Measurements from ENCODE around the gene OR2A14.
"Not testable (repeated sequence)": the region's sequence is repeated elsewhere in the genome, so short reads cannot be mapped to it uniquely, and the experiment has no call there.

Gene OR2A14

GRCh38 chr7:144122876-144123275 lies at the start of gene OR2A14:
Gene OR2A14 (plus strand): TSS chr7:144123176. CDS start chr7:144129113, 5,937 bp downstream.
- no peak for DNase-seq (ENCODE audit: low read depth)

DNA sequence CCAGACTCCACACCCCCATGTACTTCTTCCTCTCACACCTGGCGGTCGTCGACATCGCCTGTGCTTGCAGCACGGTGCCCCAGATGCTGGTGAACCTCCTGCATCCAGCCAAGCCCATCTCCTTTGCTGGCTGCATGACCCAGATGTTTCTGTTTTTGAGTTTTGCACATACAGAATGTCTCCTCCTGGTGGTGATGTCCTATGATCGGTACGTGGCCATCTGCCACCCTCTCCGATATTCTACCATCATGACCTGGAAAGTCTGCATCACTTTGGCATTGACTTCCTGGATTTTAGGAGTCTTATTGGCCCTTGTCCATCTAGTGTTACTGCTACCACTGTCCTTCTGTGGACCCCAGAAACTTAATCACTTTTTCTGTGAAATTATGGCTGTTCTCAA lies 48.6 kb upstream of the OR2A14 start:
- no peak for DNase-seq (ENCODE audit: low read depth)

GRCh38 chr7:144085978-144086377 lies 37.0 kb upstream of the OR2A14 start, which contains the start of gene OR2A12:
Gene OR2A12 (plus strand): TSS chr7:144086278. CDS start chr7:144095108, 8,830 bp downstream.
- DNase-seq (ENCODE audit: low read depth): no peak

GRCh38 chr7:144086730-144087129 lies 36.2 kb upstream of the OR2A14 start:
- no peak for DNase-seq (ENCODE audit: low read depth)

DNA sequence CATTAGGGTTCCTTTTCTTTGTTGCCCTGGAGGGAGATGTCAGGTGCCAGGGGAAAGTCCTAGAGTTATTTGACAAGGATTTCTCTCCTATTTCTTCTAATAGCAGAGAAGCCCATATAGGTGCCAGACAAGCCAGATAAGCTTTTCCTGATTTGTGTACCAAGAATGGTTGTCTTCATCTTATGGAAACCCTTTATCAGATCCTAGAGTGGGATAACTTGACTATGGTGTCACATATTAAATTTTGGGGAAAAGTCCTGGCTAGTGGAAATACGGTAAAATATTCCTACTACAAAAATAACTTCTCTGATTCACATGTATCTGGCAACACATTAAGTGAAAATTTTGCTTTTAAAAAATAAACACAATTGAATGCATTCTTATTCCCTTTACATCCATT lies 35.7 kb upstream of the OR2A14 start:
- no peak for DNase-seq (ENCODE audit: low read depth)

DNA sequence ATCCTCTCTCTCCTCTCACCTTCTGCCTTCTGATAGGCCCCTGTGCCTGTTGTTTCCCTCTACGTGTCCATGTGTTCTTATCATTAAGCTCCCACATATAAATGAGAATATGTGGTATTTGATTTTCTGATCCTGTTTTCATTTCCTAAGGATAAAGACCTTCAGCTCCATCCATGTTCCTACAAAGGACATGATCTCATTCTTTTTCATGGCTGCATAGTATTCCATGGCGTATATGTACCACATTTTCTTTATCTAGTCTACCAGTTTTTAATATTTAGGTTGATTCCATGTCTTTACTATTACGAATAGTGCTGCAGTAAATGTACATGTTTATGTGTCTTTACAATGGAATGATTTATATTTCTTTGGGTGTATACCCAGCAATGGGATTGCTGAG lies 32.3 kb upstream of the OR2A14 start:
- DNase-seq (ENCODE audit: low read depth): no peak

DNA sequence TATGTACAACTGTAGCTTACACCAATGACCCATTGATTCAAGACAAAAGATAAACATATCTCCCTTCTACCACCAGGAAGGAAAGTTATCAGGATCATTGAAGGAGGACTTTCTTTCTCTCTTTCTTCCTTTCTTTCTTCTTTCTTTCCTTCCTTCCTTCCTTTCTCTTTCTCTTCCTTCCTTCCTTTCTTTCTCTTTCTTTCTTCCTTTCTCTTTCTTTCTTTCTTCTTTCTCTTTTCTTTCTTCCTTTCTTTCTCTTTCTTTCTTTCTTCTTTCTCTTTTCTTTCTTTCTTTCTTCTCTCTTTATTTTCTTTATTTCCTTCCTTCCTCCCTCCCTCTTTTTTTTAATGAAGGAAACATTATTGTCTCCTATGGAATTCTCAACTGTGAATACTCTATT lies 24.2 kb upstream of the OR2A14 start:
- no peak for DNase-seq (ENCODE audit: low read depth)

- DNase-seq (ENCODE audit: low read depth): no peak
These were observed 22.4 kb upstream of the OR2A14 start for GRCh38 chr7:144100607-144101006.

- no peak for DNase-seq (ENCODE audit: low read depth)
These were observed 20.9 kb upstream of the OR2A14 start for GRCh38 chr7:144102041-144102440.

DNA sequence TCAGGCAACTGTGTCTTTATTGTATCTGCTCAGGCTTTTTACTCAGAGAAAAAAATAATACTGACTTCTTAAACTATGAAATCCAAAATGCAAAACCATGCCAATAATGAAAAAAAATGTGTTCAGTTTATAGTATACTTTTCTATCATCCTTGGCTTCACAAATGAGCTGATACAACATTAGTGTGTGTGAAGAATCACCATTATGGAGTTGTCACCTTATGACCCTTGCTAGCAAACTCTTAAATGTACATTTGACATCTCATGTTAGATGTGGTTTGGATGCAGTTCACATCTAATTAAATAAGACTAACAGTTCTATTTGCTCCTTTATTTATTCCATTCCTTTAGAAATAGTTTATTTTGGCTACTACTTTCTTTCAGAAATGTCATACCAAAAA lies 17.8 kb upstream of the OR2A14 start:
- no peak for DNase-seq (ENCODE audit: low read depth)

- no peak for DNase-seq (ENCODE audit: low read depth)
These were observed 13.7 kb upstream of the OR2A14 start, which contains the start of gene OR2A2 for GRCh38 chr7:144109283-144109682. Gene OR2A2 (plus strand): TSS chr7:144109583. CDS start chr7:144109583, 0 bp downstream.

GRCh38 chr7:144110272-144110671 lies 12.7 kb upstream of the OR2A14 start:
- DNase-seq (ENCODE audit: low read depth): no peak

DNA sequence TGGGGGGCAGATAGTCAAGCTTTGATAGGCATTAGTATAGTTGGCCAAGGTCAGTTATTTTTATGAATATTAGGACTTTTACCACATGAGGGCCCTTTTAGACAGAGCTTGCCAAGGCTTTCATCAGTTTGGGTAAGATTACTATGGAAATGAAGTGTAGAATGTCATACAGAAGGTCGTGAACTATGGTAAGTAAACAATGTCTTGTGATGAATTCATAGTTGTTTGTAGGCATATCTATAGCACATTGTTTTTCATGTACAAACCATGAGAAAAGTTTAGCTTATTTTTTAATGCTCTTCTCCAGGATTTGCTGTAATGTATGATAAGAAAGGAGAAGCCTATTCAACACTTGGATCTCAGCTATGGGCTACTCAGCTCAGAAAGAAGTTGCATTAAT lies 9.3 kb upstream of the OR2A14 start:
- DNase-seq (ENCODE audit: low read depth): no peak

GRCh38 chr7:144118341-144118740 lies 4.6 kb upstream of the OR2A14 start:
- DNase-seq (ENCODE audit: low read depth): no peak

GRCh38 chr7:144127714-144128334 lies 4.8 kb downstream of the OR2A14 start:
- peak; percentile 74 for DNase-seq (ENCODE audit: low read depth)

DNA sequence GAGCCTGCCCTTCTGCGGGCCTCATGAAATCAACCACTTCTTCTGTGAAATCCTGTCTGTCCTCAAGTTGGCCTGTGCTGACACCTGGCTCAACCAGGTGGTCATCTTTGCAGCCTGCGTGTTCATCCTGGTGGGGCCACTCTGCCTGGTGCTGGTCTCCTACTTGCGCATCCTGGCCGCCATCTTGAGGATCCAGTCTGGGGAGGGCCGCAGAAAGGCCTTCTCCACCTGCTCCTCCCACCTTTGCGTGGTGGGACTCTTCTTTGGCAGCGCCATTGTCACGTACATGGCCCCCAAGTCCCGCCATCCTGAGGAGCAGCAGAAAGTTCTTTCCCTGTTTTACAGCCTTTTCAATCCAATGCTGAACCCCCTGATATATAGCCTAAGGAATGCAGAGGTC lies 6.6 kb downstream of the OR2A14 start:
- not testable (repeated sequence) for DNase-seq (ENCODE audit: low read depth)

DNA sequence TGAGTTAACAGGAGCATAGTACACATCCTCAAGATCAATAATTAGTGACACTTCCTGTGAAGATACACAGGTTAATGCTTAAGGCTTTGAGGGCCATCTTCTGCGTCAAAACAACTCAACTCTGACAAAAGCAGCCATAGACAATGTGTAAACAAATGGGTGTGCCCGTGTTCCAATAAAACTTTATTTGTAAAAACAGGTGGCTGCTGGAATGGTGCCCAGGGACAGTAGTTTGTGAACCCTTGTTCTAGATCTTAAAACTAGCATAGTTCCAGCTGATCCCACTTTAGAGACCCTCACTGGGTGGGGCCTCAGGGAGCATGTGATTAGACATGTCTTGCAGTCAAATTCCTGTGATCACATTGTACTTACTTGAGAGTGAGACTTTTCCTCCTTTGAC lies 7.8 kb downstream of the OR2A14 start:
- no peak for DNase-seq (ENCODE audit: low read depth)

GRCh38 chr7:144132262-144132661 lies 9.3 kb downstream of the OR2A14 start:
- DNase-seq (ENCODE audit: low read depth): no peak

- no peak for DNase-seq (ENCODE audit: low read depth)
These were observed 10.3 kb downstream of the OR2A14 start for GRCh38 chr7:144133307-144133706.

- DNase-seq (ENCODE audit: low read depth): no peak
These were observed 11.1 kb downstream of the OR2A14 start for GRCh38 chr7:144134116-144134515.

GRCh38 chr7:144137501-144137900 lies 14.5 kb downstream of the OR2A14 start:
- no peak for DNase-seq (ENCODE audit: low read depth)

GRCh38 chr7:144142187-144142586 lies 19.2 kb downstream of the OR2A14 start:
- no peak for DNase-seq (ENCODE audit: low read depth)

GRCh38 chr7:144144426-144144825 lies 21.4 kb downstream of the OR2A14 start:
- no peak for DNase-seq (ENCODE audit: low read depth)

DNA sequence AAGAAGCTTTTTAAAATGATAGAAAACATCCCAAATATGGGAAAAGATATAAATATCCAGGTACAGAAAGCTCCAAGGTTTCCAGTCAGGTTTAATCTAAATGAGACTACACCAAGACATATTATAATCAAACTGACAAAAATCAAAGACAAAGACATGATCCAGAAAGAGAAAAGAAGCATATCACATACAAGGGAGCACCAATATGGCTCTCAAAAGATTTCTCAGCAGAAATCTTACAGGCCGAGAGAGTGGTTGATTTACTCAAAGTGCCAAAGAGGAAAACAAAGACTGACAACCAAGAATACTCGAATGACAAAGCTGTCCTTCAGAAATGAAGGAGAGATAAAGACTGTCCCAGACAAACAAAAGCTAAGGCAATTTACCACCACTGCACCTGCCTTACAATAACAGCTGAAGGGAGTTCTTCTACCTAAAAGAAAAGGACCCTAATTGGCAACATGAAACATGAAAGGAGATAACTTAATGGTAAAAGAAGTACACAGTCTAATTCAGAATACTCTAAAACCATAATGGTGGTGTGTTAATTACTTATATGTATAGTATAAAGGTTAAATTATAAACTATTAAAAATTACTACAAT lies 25.4 kb downstream of the OR2A14 start:
- DNase-seq (ENCODE audit: low read depth): no peak
